Right atrium auricular region (tissue), 2 donors: Measurements from ENCODE around the gene TRMT11. TPM values are rescaled to one million over a fixed set of nuclear protein-coding genes. Genes with fewer than 3 reads are reported as not detected.
"Not testable (repeated sequence)": the region's sequence is repeated elsewhere in the genome, so short reads cannot be mapped to it uniquely, and the experiment has no call there.

Source experiments
- DNase-seq: peaks from one replicate; pipeline ENCODE4 v3.0.0-alpha.2; 2019; ENCODE audit warnings: low spot score
- H3K27ac ChIP-seq, 2 donors: fragments of 200-600 bp; sonication (generic); 1 replicate in 1 of 2; 2 replicates in 1 of 2; pipeline ENCODE4 v1.5.1; 2016 to 2019
- H3K27me3 ChIP-seq, 2 donors: fragments of 200-600 bp; sonication (generic); one replicate each; pipeline versions ENCODE4 v1.5.1 to v1.6.0; 2017 to 2019
- H3K36me3 ChIP-seq: fragments of 200-600 bp; sonication (generic); one replicate; pipeline ENCODE4 v1.5.1; 2016
- H3K4me1 ChIP-seq, 2 donors: fragments of 200-600 bp; sonication (generic); one replicate each; pipeline versions ENCODE4 v1.5.1 to v1.6.0; 2017 to 2019
- H3K4me3 ChIP-seq, 2 donors: fragments of 200-600 bp; sonication (generic); 1 replicate in 1 of 2; 2 replicates in 1 of 2; pipeline ENCODE4 v1.5.1; 2017 to 2019; ENCODE audit warnings: mild to moderate bottlenecking in 1 of 2, moderate library complexity in 1 of 2
- H3K9me3 ChIP-seq, 2 donors: fragments of 200-600 bp; sonication (generic); one replicate each; pipeline ENCODE4 v1.5.1; 2019
- total RNA-seq, 2 donors: library from RNA; depleted of rRNA; stranded (reverse); fragments of >200 nt; gene quantifications; one replicate each; pipeline ENCODE4 v1.1.0, GENCODE V29; 2016
- TF ChIP-seq, protein P1 (sequence below), 2 donors: fragments of 200-600 bp; sonication (generic); IDR thresholded peaks; one replicate each; pipeline ENCODE4 v1.5.1; 2019; ENCODE audit warnings: antibody characterized with exemption in 2 of 2

TRMT11 gene
- total RNA-seq, 2 donors from 2014 or later: 9.7 to 10.1 TPM

GRCh38 chr6:125968493-125968892 is 17.8 kb upstream of the TRMT11 start:
- no peaks in the 10 kb centered on the region for H3K27me3 ChIP-seq
- TF ChIP-seq, protein P1, sequence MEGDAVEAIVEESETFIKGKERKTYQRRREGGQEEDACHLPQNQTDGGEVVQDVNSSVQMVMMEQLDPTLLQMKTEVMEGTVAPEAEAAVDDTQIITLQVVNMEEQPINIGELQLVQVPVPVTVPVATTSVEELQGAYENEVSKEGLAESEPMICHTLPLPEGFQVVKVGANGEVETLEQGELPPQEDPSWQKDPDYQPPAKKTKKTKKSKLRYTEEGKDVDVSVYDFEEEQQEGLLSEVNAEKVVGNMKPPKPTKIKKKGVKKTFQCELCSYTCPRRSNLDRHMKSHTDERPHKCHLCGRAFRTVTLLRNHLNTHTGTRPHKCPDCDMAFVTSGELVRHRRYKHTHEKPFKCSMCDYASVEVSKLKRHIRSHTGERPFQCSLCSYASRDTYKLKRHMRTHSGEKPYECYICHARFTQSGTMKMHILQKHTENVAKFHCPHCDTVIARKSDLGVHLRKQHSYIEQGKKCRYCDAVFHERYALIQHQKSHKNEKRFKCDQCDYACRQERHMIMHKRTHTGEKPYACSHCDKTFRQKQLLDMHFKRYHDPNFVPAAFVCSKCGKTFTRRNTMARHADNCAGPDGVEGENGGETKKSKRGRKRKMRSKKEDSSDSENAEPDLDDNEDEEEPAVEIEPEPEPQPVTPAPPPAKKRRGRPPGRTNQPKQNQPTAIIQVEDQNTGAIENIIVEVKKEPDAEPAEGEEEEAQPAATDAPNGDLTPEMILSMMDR (IDR thresholded peaks at IDR 0.05): no peak
- H3K36me3 ChIP-seq: no peaks in the 10 kb centered on the region
- H3K4me1 ChIP-seq: no peaks in the 10 kb centered on the region
- no peak overlapping the region for H3K4me3 ChIP-seq
- H3K9me3 ChIP-seq: no peaks in the 10 kb centered on the region
- no peak overlapping the region for H3K27ac ChIP-seq
- no peak for DNase-seq

DNA sequence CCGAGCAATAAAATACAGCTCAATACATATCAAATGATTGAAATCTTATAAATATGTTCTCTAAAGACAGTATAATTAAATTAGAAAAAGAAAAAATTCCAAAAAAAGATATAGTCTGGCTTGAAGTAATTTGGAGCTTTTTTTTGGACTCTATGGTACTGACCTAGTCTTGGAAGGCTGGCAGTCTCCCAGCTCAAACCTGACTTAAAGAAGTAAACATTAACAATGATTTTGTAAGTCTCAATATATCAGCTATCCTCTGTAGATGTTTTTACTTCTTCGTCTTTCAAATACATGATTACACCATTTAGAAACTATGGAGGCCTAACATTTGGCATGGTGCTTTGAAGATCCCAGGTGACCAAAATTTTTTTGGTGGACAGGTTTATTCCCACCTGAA is 15.6 kb upstream of the TRMT11 start:
- Histone ChIP-seq H3K27ac (no peak overlapping the region), H3K27me3 (no peaks in the 10 kb centered on the region), H3K4me3 (no peak overlapping the region), H3K9me3 (no peaks in the 10 kb centered on the region), H3K36me3 (peaks cover 6% of the 10 kb centered on the region), H3K4me1 (no peaks in the 10 kb centered on the region)
- TF ChIP-seq, protein P1 (IDR thresholded peaks at IDR 0.05): no peak
- no peak for DNase-seq

GRCh38 chr6:125972478-125972877 is 13.9 kb upstream of the TRMT11 start:
- DNase-seq, H3K27ac ChIP-seq, H3K9me3 ChIP-seq, H3K36me3 ChIP-seq, H3K4me3 ChIP-seq, H3K27me3 ChIP-seq, H3K4me1 ChIP-seq: not testable (repeated sequence)

- DNase-seq: no peak
- no peaks in the 10 kb centered on the region for H3K4me1 ChIP-seq
- H3K36me3 ChIP-seq: peaks cover 9% of the 10 kb centered on the region
- H3K27me3 ChIP-seq: no peaks in the 10 kb centered on the region
- no peak overlapping the region for H3K4me3 ChIP-seq
- no peaks in the 10 kb centered on the region for H3K9me3 ChIP-seq
- no peak overlapping the region for H3K27ac ChIP-seq
- TF ChIP-seq, protein P1 (IDR thresholded peaks at IDR 0.05): peak; percentile 26 to 68
Measured at GRCh38 chr6:125974214-125974866, 12.0 kb upstream of the TRMT11 start.

DNA sequence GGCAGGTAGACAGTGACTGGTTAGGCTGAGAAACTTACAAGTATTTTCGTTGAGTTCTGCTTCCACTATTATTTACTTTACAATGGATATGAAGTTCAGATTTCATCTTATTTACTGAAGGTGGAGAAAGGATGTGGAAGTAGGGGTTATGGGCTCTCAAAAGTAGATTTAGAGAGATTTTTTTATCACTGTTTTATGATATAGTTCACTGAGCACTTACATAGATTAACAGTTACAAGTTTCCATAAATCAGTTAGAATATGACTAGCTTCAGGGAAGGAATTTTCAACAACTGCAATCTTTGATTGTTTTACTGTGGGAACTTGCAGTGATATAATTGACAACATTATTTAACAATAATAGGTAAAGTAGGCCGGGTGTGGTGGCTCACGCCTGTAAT is 7.2 kb upstream of the TRMT11 start:
- no peaks in the 10 kb centered on the region for H3K4me1 ChIP-seq
- H3K27me3 ChIP-seq: no peaks in the 10 kb centered on the region
- TF ChIP-seq, protein P1 (IDR thresholded peaks at IDR 0.05): no peak
- H3K9me3 ChIP-seq: no peaks in the 10 kb centered on the region
- H3K36me3 ChIP-seq: peaks cover 9% of the 10 kb centered on the region
- DNase-seq: no peak
- no peak overlapping the region for H3K27ac ChIP-seq
- H3K4me3 ChIP-seq: no peak overlapping the region

- DNase-seq: no peak
- H3K36me3 ChIP-seq: no peaks in the 10 kb centered on the region
- H3K4me1 ChIP-seq: peaks cover 0 to 7% of the 10 kb centered on the region in 2 donors
- no peaks in the 10 kb centered on the region for H3K27me3 ChIP-seq
- no peak overlapping the region for H3K4me3 ChIP-seq
- TF ChIP-seq, protein P1 (IDR thresholded peaks at IDR 0.05): no peak
- H3K9me3 ChIP-seq: no peaks in the 10 kb centered on the region
- H3K27ac ChIP-seq: no peak overlapping the region
Measured at GRCh38 chr6:125981571-125982185, 4.7 kb upstream of the TRMT11 start.
